ENCODE results near the gene PTPRA. TPM values are rescaled to one million over a fixed set of nuclear protein-coding genes. Genes with fewer than 3 reads are reported as not detected.

The PTPRA gene
- total and polyA plus RNA-seq, 2 donors from 2014 or later: 33.1 to 70.3 TPM

- FAIRE-seq (no peak), DNase-seq (peak in 2 of 5 donors; percentile 34 to 39)
- no peak for TF ChIP-seq CTCF (IDR thresholded peaks at IDR 0.05; ENCODE audit: borderline replicate concordance, extremely low read depth, insufficient read depth)
- no peak overlapping the region for H3K27ac ChIP-seq (ENCODE audit: low read depth in 2 of 2, low read length in 2 of 2)
- intact Hi-C loops (cut with DNase I): no loop called here
- no peaks in the 10 kb centered on the region for H3K9me3 ChIP-seq (ENCODE audit: control insufficient read depth in 2 of 3, insufficient read depth in 1 of 3, low read length in 3 of 3)
- H3K36me3 ChIP-seq (ENCODE audit: control insufficient read depth in 2 of 3, insufficient read depth in 3 of 3, low read length in 3 of 3): no peaks in the 10 kb centered on the region
- H3K27me3 ChIP-seq (ENCODE audit: control insufficient read depth, insufficient read depth, low read length): peaks cover 1% of the 10 kb centered on the region
- no peaks in the 10 kb centered on the region for H3K4me1 ChIP-seq (ENCODE audit: control insufficient read depth in 2 of 3, insufficient read depth in 2 of 3, low read depth in 1 of 3, low read length in 3 of 3)
- no peak overlapping the region for H3K9ac ChIP-seq (ENCODE audit: low read length in 3 of 3)
- H3K4me3 ChIP-seq (ENCODE audit: low read length in 3 of 3): no peak overlapping the region
Measured at GRCh38 chr20:3067139-3068014, 194.1 kb downstream of the PTPRA start.

- intact Hi-C loops (cut with DNase I): no loop called here
- H3K9me3 ChIP-seq (ENCODE audit: control insufficient read depth in 2 of 3, insufficient read depth in 1 of 3, low read length in 3 of 3): no peaks in the 10 kb centered on the region
- H3K36me3 ChIP-seq (ENCODE audit: control insufficient read depth in 2 of 3, insufficient read depth in 3 of 3, low read length in 3 of 3): no peaks in the 10 kb centered on the region
- no peaks in the 10 kb centered on the region for H3K4me1 ChIP-seq (ENCODE audit: control insufficient read depth in 2 of 3, insufficient read depth in 2 of 3, low read depth in 1 of 3, low read length in 3 of 3)
- peaks cover 3% of the 10 kb centered on the region for H3K27me3 ChIP-seq (ENCODE audit: control insufficient read depth, insufficient read depth, low read length)
- no peak for TF ChIP-seq CTCF (IDR thresholded peaks at IDR 0.05; ENCODE audit: borderline replicate concordance, extremely low read depth, insufficient read depth)
- H3K27ac ChIP-seq (ENCODE audit: low read depth in 2 of 2, low read length in 2 of 2): no peak overlapping the region
- no peak for FAIRE-seq
- no peak overlapping the region for H3K9ac ChIP-seq (ENCODE audit: low read length in 3 of 3)
- H3K4me3 ChIP-seq (ENCODE audit: low read length in 3 of 3): no peak overlapping the region
- peak in 1 of 5 donors; percentile 55 for DNase-seq
Measured at GRCh38 chr20:3068075-3068474, 194.8 kb downstream of the PTPRA start.

DNA sequence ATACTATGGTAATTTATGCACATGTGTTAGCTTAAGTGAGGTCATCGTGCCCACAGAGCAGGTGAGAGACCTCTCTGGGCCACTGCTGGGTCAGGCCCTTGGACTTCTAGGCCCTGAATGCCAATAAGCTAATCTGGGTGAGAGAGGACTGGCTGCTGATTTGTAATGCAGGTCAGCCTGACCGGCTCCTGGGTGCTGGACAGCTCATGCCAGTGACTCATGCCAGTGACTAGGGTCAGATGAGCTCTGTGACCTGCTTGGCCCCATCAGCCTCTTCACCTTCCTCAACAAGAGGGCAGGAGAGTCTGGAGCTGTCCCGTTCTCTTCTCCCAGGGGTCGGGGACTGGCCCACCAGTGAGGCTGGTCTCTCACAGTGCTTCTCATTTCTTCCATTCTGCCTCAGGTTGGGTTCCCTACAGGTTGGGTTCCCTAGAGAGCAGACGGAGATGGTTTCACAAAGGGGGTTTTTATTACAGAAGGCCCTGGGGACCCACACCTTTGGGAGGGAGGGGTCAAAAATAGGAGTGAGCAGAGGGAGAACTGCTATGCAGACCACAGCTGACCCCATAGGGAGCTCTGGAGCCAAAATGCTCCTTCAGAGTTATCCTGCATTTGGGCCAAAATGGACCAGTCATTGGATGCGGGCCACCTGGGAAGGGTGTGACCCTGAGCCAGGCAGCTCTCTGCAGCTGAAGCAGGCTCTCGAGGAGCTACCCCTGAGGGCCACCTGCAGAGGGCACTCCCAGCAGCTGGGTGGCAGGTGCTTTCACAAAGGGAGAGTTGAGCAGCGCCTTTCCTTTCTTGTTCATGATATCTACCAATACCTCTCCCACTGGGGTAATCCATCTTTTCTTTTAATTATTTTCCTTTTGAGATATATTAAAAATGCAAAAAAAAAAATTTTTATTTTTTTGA lies 196.0 kb downstream of the PTPRA start:
- TF ChIP-seq CTCF (IDR thresholded peaks at IDR 0.05; ENCODE audit: borderline replicate concordance, extremely low read depth, insufficient read depth): no peak
- FAIRE-seq (no peak), DNase-seq (peak in 1 of 5 donors; percentile 55)
- Histone ChIP-seq H3K4me3 (ENCODE audit: low read length in 3 of 3) (no peak overlapping the region), H3K4me1 (ENCODE audit: control insufficient read depth in 2 of 3, insufficient read depth in 2 of 3, low read depth in 1 of 3, low read length in 3 of 3) (no peaks in the 10 kb centered on the region), H3K9ac (ENCODE audit: low read length in 3 of 3) (no peak overlapping the region), H3K27ac (ENCODE audit: low read depth in 2 of 2, low read length in 2 of 2) (no peak overlapping the region), H3K36me3 (ENCODE audit: control insufficient read depth in 2 of 3, insufficient read depth in 3 of 3, low read length in 3 of 3) (no peaks in the 10 kb centered on the region), H3K27me3 (ENCODE audit: control insufficient read depth, insufficient read depth, low read length) (peaks cover 3% of the 10 kb centered on the region), H3K9me3 (ENCODE audit: control insufficient read depth in 2 of 3, insufficient read depth in 1 of 3, low read length in 3 of 3) (no peaks in the 10 kb centered on the region)
- intact Hi-C loops (cut with DNase I): no loop called here
